ENCODE data around the gene KRT25. TPM values are rescaled to one million over a fixed set of nuclear protein-coding genes. Genes with fewer than 3 reads are reported as not detected.

Gene KRT25
- total RNA-seq, 1 experiment from 2014 or later, result not detected

GRCh38 chr17:40720899-40721298 is 34.2 kb downstream of the KRT25 start:
- no TSS peak for BruUV-seq (replicated peaks)
- ChIA-PET CTCF (no interaction called here), RAD21 (ENCODE audit: low non-redundant PET in 1 of 2, low total read pairs in 2 of 2, uncharacterized antibody in 2 of 2, unreplicated experiment in 2 of 2) (no interaction called here), POLR2A (no interaction called here)
- no peaks in the 10 kb centered on the region for H3K36me3 ChIP-seq (ENCODE audit: control insufficient read depth in 1 of 2, insufficient read depth in 2 of 2, low read length in 2 of 2)
- no peak overlapping the region for H3K27ac ChIP-seq (ENCODE audit: low read depth, low read length)
- DNase-seq (ENCODE audit: low read depth, low spot score), result no peak
- TF ChIP-seq SP1 (IDR thresholded peaks at IDR 0.05; ENCODE audit: low read depth) (no peak), MAX (IDR thresholded peaks at IDR 0.05) (no peak), ZNF274 (IDR thresholded peaks at IDR 0.05; ENCODE audit: low read depth, low read length) (no peak), ZFX (IDR thresholded peaks at IDR 0.05) (no peak), ELF1 (IDR thresholded peaks at IDR 0.05; ENCODE audit: borderline replicate concordance, low read depth) (no peak), ZBTB33 (IDR thresholded peaks at IDR 0.05; ENCODE audit: extremely low read depth, insufficient replicate concordance, low read length) (no peak), CBX3 (IDR thresholded peaks at IDR 0.05; ENCODE audit: low read depth) (no peak), CEBPB (IDR thresholded peaks at IDR 0.05; ENCODE audit: low read depth) (no peak), REST (IDR thresholded peaks at IDR 0.05; ENCODE audit: low read depth) (no peak), ATF3 (IDR thresholded peaks at IDR 0.05) (no peak), EGR1 (IDR thresholded peaks at IDR 0.05; ENCODE audit: low read depth) (no peak), POLR2A (IDR thresholded peaks at IDR 0.05; ENCODE audit: borderline replicate concordance, extremely low read depth, insufficient read depth, insufficient read length) (no peak), EZH2phosphoT487 (IDR thresholded peaks at IDR 0.05; ENCODE audit: borderline replicate concordance) (no peak), SIN3A (IDR thresholded peaks at IDR 0.05; ENCODE audit: low read depth) (no peak), CTCF (IDR thresholded peaks at IDR 0.05 in 2 of 3, conservative IDR thresholded peaks at IDR 0.05 in 1 of 3; ENCODE audit: borderline replicate concordance in 1 of 3, insufficient read depth in 1 of 3, low read depth in 2 of 3, low read length in 2 of 3) (no peak), TCF7L2 (IDR thresholded peaks at IDR 0.05; ENCODE audit: borderline replicate concordance, extremely low read depth, insufficient read depth, insufficient read length) (no peak), SRF (IDR thresholded peaks at IDR 0.05; ENCODE audit: low read depth) (no peak), YY1 (IDR thresholded peaks at IDR 0.05; ENCODE audit: extremely low read depth, insufficient replicate concordance, low read depth, low read length) (no peak), POLR2AphosphoS5 (IDR thresholded peaks at IDR 0.05; ENCODE audit: low read depth, low read length) (no peak), RAD21 (IDR thresholded peaks at IDR 0.05; ENCODE audit: low read depth) (no peak)
- no peaks in the 10 kb centered on the region for H4K20me1 ChIP-seq (ENCODE audit: insufficient read depth)
- no peaks in the 10 kb centered on the region for H3K4me1 ChIP-seq (ENCODE audit: control insufficient read depth in 1 of 2, insufficient read depth in 2 of 2, low read length in 2 of 2)
- H3K79me2 ChIP-seq (ENCODE audit: insufficient read depth, low read length), result no peaks in the 10 kb centered on the region
- intact Hi-C loops (cut with micrococcal nuclease), result no loop called here
- H2AFZ ChIP-seq (ENCODE audit: low read depth, low read length, poor library complexity, severe bottlenecking), result no peak overlapping the region
- no peaks in the 10 kb centered on the region for H3K9me3 ChIP-seq (ENCODE audit: control insufficient read depth in 1 of 2, insufficient read depth in 1 of 2, low read depth in 1 of 2, low read length in 2 of 2)
- H3K4me3 ChIP-seq (replicated peaks in 1 of 2; ENCODE audit: low read depth in 1 of 2, low read length in 2 of 2), result no peak overlapping the region
- no peak for ATAC-seq
- no peak overlapping the region for H3K9ac ChIP-seq (ENCODE audit: low read length)
- H3K27me3 ChIP-seq (ENCODE audit: insufficient read depth, low read length), result no peaks in the 10 kb centered on the region
- no peak overlapping the region for H3K4me2 ChIP-seq (ENCODE audit: low read length)
- no peaks in the 10 kb centered on the region for H3K9me2 ChIP-seq (ENCODE audit: insufficient read depth)

Data from HCT116 (cell line).